ENCODE results near the gene IFT81. TPM values are rescaled to one million over a fixed set of nuclear protein-coding genes. Genes with fewer than 3 reads are reported as not detected.
"Not testable (repeated sequence)": the region's sequence is repeated elsewhere in the genome, so short reads cannot be mapped to it uniquely, and the experiment has no call there.

Gene IFT81, protein sequence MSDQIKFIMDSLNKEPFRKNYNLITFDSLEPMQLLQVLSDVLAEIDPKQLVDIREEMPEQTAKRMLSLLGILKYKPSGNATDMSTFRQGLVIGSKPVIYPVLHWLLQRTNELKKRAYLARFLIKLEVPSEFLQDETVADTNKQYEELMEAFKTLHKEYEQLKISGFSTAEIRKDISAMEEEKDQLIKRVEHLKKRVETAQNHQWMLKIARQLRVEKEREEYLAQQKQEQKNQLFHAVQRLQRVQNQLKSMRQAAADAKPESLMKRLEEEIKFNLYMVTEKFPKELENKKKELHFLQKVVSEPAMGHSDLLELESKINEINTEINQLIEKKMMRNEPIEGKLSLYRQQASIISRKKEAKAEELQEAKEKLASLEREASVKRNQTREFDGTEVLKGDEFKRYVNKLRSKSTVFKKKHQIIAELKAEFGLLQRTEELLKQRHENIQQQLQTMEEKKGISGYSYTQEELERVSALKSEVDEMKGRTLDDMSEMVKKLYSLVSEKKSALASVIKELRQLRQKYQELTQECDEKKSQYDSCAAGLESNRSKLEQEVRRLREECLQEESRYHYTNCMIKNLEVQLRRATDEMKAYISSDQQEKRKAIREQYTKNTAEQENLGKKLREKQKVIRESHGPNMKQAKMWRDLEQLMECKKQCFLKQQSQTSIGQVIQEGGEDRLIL
- total RNA-seq, result 1 to 10 TPM; 1.0 to 3.9 TPM

DNA sequence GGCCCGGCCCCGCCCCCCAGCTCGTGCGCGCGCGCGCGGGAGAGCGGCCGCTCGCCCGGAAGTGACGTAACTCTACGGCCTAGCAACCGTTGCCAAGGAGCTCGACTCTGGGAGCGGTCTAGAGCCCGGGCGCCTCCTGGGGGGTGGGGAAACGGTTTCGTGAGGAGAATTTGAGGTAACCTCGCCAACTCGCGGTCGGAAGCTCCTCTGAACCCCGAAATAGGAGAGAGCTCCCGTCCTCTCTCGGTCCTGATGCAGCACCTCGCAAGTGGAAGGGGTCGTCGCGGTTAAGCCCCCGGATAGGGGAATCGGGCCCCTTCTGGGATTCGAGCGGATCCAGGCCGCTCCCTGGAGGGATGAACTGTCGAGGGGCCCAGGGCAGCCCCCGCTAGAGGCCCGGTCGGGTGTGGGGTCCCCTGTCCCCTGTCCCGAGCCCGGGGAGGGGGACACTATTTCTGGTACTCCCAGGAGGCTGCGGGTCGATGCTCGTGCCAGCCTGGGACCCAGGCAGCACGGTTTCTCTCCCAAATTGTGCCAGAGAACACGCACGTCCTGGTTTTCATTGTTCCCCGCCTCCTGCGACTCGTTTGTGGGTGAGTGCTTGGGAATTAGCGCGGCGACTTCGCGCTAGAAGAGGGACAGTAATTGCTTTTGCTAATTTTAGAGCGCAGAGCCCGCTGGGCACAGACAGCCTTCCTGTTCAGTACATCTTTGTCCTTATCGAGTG, at the start of gene IFT81:
TSS of gene IFT81 (plus strand) at position 89 of the 727 bp plus-strand sequence. CDS start 3,024 bp downstream, outside the sequence.
- DNase-seq (ENCODE audit: low spot score in 2 of 2) (peak; percentile 94), ATAC-seq (peak; percentile 96 to 99)
- Mint-ChIP-seq H3K9me3 (no peaks in the 10 kb centered on the region), H3K36me3 (no peaks in the 10 kb centered on the region), H3K27ac (peak within 1 kb of the TSS; percentile 80 to 96)

DNA sequence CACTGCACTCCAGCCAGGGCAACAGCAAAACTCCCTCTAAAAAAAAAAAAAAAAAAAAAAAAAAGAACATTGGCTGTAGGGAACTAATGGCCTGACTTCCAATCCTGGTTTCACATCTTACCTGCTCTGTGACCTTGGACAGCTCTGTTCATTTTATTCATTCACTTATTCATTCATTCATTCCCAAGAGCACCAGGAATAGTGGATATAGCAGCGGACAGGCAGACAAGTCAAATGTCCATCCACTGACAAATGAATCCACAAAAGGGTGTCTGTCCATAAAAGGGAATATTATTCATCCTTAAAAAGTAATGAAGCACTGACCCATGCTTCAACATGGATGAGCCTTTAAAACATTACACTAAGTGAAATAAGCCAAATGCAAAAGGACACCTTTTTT, 48.3 kb upstream of the IFT81 start:
- no peak for ATAC-seq
- peaks cover 19 to 25% of the 10 kb centered on the region in 2 donors for H3K36me3 Mint-ChIP-seq
- H3K9me3 Mint-ChIP-seq, result peaks cover 13 to 14% of the 10 kb centered on the region in 2 donors
- H3K27ac Mint-ChIP-seq, result no peak overlapping the region
- DNase-seq (ENCODE audit: low spot score in 2 of 2), result no peak

DNA sequence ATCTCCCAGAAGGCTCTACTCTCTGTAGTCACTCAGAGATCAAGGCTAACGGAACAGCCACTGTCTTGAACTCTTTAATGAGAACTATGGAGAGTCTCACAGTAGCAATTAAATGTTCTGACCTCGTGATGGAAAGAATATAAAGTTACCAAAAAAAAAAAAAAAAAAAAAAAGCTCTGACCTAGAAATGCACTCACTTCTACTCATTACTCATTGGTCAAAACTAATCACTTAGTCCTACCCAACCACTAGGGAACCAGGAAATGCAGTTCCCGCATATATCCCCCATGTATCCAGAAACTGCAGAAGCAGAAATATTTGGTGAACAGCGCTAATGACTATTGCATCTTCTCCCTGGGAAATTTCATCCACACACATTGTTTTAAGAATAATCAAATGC, 46.4 kb upstream of the IFT81 start:
- ATAC-seq, result no peak
- DNase-seq (ENCODE audit: low spot score in 2 of 2), result no peak
- Mint-ChIP-seq H3K27ac (no peak overlapping the region), H3K9me3 (peaks cover 13 to 14% of the 10 kb centered on the region in 2 donors), H3K36me3 (peaks cover 13 to 17% of the 10 kb centered on the region in 2 donors)

DNA sequence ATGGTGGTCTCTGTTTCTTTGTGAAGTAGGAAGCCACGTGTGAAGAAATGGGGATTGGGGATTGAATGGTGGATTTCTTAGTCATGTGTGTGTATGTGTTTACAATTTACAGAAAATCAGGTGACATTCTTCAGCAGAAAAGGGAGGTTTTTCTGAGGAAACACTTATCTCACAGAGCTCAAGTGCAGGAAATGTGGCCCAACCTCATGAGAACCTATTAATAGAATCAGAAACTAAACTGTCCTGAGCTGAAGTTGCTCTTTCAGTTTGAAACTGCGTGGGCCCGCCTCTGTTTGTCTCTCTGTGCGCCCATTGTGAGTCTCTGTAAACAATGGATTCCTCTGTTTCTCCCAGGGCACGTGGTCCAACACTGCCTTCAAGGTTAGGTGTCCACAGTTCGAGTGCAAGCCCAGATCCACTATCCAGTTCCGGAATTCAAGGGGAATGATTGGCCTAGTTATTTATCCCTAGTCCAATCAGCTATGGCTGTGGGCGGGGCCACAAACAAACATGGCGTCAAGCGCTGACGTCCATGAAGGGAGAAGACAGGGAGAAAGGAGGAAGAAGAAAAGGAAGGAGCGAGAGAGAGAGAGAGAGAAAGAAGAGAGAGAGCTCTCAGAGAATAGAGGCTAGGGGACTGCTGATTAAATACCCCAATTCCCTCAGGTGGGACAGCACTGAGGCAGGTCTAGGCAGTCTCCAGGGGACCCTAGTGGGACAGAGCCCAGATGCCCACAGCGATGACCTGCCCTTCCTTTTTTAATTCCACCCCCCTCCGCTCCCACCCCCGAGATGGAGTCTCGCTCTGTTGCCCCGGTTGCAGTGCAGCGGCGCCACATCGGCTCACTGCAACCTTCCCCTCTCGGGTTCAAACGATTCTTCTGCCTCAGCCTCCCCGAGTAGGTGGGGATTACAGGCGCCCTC, 44.4 kb upstream of the IFT81 start:
- peak overlapping the region; percentile 91 to 97 for H3K27ac Mint-ChIP-seq
- H3K36me3 Mint-ChIP-seq, result peaks cover 7 to 12% of the 10 kb centered on the region in 2 donors
- ATAC-seq (peak; percentile 85 to 93), DNase-seq (ENCODE audit: low spot score in 2 of 2) (peak; percentile 59 to 66)
- H3K9me3 Mint-ChIP-seq, result peaks cover 13 to 14% of the 10 kb centered on the region in 2 donors

DNA sequence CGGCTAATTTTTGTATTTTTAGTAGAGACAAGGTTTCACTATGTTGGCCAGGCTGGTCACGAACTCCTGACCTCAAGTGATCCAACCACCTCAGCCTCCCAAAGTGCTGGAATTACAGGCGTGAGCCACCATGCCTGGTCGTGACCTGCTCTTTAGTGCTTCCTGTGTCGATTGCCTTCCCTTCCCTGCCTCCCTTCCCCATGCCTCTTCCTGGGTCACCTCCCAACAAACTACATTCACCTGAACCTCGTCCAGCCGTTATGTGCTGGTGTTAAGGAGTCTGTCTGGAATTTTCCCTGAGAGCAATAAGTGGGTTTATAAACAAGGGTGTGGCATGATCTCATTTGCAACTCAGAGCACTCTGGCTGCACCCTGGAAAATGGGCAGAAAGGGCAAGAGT, 43.7 kb upstream of the IFT81 start:
- Mint-ChIP-seq H3K36me3 (peaks cover 7 to 12% of the 10 kb centered on the region in 2 donors), H3K27ac (peak overlapping the region; percentile 11 to 91), H3K9me3 (peaks cover 13 to 14% of the 10 kb centered on the region in 2 donors)
- ATAC-seq (no peak), DNase-seq (ENCODE audit: low spot score in 2 of 2) (no peak)

DNA sequence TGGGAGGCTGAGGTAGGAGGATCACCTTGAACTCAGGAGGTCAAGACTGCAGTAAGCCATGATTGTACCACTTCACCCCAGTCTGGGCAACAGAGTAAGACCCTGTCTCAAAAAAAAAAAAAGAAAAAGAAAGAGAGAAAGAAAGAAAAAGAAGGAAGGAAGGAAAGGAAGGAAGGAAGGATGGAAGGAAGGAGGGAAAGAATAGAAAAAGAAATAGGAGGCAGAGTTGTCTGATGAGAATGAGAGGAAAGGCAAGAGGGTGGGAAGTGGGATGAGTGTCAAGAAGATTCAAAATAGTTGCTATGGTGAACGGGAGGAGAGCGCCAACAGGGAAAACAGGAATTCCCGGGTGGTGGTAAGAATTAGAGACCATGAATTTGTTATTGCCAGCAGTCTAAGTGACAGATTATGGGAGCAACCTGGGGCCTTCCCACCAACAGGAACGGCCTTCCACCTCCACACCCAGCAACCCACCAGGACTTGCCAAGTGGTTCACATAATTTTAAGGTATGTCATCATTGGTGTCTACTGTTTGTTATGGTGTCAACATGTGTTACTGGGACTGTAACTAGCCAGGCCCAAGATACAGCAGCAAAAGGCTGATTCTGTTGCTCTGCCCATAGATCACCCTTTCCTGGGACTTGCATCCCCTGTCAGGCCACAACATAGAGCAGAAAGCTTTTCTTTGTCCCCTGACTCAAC, 39.7 kb upstream of the IFT81 start:
- peaks cover 5 to 7% of the 10 kb centered on the region in 2 donors for H3K36me3 Mint-ChIP-seq
- no peak for ATAC-seq
- peaks cover 5 to 6% of the 10 kb centered on the region in 2 donors for H3K9me3 Mint-ChIP-seq
- no peak for DNase-seq (ENCODE audit: low spot score in 2 of 2)
- H3K27ac Mint-ChIP-seq, result no peak overlapping the region

DNA sequence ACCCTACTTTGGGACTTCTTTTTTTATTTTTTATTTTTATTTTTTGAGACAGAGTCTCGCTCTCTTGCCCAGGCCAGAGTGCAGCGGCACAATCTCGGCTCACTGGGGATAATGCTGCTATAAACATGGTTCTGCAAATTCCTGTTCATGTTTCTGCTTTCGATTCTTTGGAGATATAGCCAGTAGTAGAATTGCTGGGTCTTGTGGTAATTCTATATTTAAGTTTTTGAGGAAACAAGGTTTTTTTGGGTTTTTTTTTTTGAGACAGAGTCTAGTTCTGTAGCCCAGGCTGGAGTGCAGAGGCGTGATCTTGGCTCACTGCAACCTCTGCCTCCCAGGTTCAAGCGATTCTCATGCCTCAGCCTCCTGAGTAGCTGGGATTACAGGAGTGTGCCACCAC, 35.9 kb upstream of the IFT81 start:
- not testable (repeated sequence) for DNase-seq (ENCODE audit: low spot score in 2 of 2); H3K9me3 Mint-ChIP-seq; H3K27ac Mint-ChIP-seq; H3K36me3 Mint-ChIP-seq; ATAC-seq

DNA sequence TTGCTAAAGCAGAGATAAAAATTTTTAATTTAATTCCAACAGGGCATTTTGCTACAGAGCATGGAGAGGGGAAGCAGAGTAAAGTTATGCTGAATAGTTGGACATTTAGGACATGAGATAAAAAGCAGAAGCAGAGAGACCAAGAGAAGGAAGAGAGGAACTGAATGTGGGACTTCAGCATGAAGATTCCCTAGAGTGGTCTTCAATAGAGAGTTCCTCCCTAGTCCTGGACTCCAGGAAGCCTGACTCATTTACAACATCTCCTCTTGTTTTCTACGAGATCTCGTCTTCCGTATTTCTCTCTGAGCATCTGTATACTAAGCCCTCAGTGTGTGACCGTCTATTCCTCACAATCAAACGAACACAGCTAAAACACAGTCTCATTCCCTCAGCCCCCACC, 35.2 kb upstream of the IFT81 start:
- H3K36me3 Mint-ChIP-seq, result no peaks in the 10 kb centered on the region
- no peak overlapping the region for H3K27ac Mint-ChIP-seq
- DNase-seq (ENCODE audit: low spot score in 2 of 2), result no peak
- no peaks in the 10 kb centered on the region for H3K9me3 Mint-ChIP-seq
- ATAC-seq, result no peak

DNA sequence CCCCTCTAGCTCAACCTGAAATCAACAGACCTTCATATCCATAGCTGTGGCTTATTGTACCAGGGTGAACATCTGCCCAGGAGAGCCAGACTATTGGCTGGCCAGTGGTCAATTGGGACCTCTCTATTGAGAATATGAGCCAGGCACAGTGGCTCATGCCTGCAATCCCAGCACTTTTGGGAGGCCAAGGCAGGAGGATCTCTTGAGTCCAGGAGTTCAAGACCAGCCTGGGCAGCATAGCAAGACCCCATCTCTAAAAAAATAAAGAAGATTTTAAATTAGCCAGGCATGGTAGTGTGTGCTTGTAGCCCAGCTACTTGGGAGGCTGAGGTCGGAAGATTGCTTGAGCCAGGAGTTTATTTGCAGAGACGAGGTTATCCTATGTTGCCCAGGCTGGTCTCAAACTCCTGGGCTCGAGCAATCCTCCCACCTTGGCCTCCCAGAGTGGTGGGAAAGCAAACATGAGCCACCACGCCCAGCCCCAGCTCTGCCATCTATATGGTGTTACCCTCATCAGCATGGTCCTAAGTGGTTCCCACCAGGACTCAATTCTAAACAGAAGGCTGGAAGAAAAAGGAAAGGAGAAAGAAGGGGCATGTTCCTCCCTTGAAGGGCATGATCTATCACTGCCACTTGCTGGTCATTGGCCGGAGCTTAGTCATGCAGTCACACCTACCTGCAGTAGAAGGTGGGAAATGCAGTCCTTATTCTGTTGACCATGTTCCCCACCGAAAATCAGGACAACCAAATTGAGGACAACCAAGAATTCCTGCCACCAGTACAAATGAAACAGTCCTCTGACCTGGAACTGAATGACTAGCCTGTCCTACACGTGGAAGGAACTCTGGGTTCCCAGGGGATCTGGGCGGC, 33.7 kb upstream of the IFT81 start:
- ATAC-seq (no peak), DNase-seq (ENCODE audit: low spot score in 2 of 2) (no peak)
- Mint-ChIP-seq H3K9me3 (no peaks in the 10 kb centered on the region), H3K27ac (no peak overlapping the region), H3K36me3 (no peaks in the 10 kb centered on the region)

DNA sequence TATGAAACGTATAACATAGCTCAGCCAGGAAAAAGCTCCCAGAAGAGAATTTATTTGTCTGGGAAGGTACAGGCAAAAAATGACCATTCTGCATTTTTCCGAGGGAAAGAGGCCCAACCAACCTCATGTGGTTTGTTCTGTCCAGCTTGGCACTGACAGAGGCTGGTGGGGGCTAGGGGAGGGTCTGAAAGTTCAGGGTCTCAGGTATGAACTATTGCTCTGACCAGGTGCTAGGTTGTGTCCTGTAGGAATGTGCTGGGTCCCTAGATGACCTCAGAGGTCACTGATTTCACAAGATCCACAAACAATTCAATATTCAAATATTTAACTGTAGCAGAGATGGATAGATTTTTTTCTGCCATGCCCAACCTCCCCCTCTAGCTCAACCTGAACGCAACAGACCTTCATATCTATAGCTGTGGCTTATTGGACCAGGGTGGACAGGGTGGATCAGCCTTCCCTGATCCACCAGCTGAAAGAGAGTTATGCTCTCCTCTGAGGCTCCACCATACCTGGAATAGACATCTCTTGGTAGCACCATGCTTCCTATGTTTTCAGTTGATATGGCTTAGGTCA, 32.9 kb upstream of the IFT81 start:
- ATAC-seq, result no peak
- Mint-ChIP-seq H3K9me3 (no peaks in the 10 kb centered on the region), H3K27ac (no peak overlapping the region), H3K36me3 (no peaks in the 10 kb centered on the region)
- DNase-seq (ENCODE audit: low spot score in 2 of 2), result no peak

DNA sequence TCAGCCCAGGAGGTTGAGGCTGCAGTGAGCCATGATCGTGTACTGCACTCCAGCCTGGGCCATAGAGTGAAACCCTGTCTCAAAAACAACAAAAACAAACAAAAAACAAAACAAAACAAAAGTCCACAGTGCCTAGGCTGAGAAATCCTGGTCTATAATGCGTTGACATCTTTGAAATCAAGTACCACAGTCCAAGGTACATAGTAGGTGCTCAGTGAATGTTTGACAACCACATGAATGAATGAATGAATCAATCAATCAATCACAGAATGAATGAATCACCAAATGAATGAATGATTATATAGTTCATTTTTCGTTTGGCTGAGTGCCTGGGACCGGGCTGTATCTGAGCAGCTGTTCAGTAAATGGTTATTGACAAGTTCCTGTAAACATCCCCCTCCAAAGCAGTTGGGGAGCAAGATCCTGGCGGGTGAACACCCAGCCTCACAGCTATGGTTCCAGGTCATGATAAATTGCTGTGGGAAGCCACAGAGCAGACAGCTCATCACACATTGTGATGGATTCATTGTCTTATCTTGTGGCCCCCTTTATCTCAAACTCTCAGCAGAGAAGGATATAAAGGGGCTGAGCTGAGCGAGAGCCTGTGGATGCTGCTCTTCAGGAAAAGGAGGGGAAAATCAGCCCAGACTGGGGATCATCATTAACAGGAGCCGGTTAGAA, 30.4 kb upstream of the IFT81 start:
- Mint-ChIP-seq H3K27ac (no peak overlapping the region), H3K36me3 (no peaks in the 10 kb centered on the region), H3K9me3 (no peaks in the 10 kb centered on the region)
- no peak for DNase-seq (ENCODE audit: low spot score in 2 of 2)
- ATAC-seq, result no peak

DNA sequence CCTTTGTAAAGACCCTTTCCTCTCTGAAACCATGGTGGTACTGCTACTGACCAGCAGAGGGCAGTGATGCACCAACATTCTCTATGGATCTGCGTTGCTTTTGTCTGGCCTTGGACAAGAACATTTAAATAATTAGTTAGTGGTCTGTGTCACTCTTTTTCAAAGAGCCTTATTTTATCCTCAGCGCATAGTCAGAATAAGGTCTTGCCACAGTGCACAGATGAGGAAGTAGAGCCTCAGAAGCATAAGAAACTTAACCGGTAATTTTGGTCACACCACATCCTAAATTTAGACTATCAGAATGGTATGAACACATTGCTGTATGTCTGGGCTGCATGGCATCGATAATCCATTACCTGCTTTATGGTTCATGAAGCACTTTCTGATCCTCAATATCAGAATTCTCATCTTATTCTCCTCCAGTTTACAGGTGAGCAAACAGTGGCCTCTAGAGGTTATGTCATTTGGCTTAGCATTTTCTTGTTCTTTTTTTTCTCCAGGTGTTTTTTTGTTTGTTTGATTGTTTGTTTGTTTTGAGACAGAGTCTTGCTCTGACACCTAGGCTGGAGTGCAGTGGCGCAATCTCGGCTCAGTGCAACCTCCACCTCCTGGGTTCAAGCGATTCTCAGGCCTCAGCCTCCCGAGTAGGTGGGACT, 23.7 kb upstream of the IFT81 start:
- DNase-seq (ENCODE audit: low spot score in 2 of 2) (peak; percentile 57 to 68), ATAC-seq (peak; percentile 69 to 77)
- Mint-ChIP-seq H3K9me3 (no peaks in the 10 kb centered on the region), H3K27ac (peak overlapping the region in 1 of 2 donors; percentile 32), H3K36me3 (no peaks in the 10 kb centered on the region)

DNA sequence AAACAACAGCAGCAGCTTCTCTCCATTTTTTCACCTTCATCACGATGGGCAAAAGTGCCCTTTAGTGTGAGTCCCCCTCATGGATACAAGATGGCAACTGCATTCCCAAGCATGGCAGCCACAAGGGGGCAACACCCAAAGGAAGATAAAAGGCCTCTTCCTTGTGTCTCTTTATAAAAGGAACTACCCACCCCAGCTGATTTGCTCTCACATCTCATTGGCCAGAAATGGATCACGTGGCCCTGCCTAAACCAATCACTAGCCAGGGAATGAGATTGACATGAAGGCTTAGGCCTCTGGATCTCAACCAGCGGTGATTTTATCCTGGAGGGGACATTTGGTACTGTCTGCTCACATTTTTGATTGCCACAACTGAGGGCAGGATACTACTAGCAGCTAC, 21.9 kb upstream of the IFT81 start:
- ATAC-seq (peak; percentile 76 to 85), DNase-seq (ENCODE audit: low spot score in 2 of 2) (peak in 1 of 2 donors; percentile 27)
- H3K27ac Mint-ChIP-seq, result no peak overlapping the region
- no peaks in the 10 kb centered on the region for H3K9me3 Mint-ChIP-seq
- no peaks in the 10 kb centered on the region for H3K36me3 Mint-ChIP-seq
